Fibroblast of skin of left quadriceps (primary cell): ENCODE results near the gene EEFSEC.

ENCODE experiments used
- DNase-seq, 2 experiments: peaks; one replicate each; pipeline ENCODE4 v3.0.0-alpha.2; 2013; ENCODE audit warnings: low read depth in 2 of 2

The EEFSEC gene

GRCh38 chr3:128217702-128218547 lies 64.6 kb downstream of the EEFSEC start:
- no peak for DNase-seq

- no peak for DNase-seq
Measured at GRCh38 chr3:128218548-128219257, 65.4 kb downstream of the EEFSEC start.

DNA sequence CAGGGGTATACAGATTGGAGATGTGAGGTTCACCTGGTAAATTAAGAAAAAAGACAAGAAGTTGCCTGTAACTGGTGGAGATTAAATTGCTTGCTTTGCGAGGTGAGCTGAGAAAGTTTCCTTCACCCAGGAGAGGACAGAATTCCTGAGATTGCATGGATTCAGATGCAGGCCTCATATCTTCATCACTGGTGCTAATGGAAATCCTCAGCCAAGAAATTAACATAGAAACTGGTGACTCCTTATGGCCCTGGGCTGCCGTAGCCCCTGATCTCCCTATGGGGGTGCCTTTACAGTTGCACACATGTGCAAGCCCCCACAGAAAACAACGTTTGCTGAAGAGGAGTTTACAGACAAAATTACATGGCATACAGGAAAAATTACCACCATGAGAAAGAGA lies 68.0 kb downstream of the EEFSEC start:
- DNase-seq = no peak

GRCh38 chr3:128222796-128223385 lies 69.6 kb downstream of the EEFSEC start:
- no peak for DNase-seq

GRCh38 chr3:128226186-128226725 lies 73.0 kb downstream of the EEFSEC start:
- DNase-seq = no peak

GRCh38 chr3:128226795-128227395 lies 73.6 kb downstream of the EEFSEC start:
- DNase-seq = no peak

DNA sequence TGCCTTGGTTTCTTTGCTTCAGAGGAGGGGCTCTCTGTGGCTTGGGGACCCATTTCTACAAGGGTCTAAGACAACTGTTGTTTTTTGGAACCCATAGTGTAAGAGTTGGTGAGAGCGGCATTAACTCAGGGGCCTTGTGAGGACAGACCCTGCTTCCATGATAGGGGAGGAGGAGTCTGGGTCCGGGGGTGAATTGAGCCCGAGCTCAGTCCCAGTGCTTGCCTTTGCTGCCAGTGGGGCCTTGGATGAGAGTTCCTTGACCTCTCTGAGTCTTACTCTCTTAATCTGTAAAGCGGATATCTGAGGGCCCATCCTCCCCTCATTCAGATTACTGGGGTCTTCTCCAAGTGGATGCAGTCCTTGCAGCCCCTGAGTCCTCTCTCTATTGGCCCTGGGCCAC lies 74.2 kb downstream of the EEFSEC start:
- no peak for DNase-seq

DNA sequence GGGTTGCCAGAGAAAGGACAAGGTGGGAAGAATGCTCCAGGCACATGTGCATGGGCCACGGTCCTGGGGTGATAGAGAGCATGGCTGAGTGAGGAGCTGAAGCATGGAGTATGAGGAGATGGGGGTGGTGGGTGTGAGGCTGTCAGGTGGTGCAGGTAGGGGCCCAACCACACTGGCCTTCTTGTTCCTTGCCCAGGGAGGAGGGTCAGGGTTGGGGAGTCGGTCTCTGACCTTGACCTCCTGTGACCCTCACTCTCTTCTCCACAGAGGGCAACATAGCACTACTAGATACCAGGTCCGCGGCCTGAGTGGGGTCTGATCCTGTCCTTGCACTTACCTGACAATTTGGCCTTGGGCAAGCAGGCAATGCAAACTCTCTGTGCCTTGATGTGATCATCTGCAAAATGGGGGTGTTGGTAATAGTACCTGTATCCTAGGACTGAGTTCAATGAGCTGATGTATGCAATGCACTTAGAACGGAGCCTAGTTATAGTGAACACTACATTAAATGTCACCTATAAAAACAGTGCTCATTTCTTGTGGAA lies 75.2 kb downstream of the EEFSEC start:
- no peak for DNase-seq

- DNase-seq = no peak
Measured at GRCh38 chr3:128229106-128229857, 76.0 kb downstream of the EEFSEC start.

- no peak for DNase-seq
Measured at GRCh38 chr3:128231606-128232005, 78.3 kb downstream of the EEFSEC start.

DNA sequence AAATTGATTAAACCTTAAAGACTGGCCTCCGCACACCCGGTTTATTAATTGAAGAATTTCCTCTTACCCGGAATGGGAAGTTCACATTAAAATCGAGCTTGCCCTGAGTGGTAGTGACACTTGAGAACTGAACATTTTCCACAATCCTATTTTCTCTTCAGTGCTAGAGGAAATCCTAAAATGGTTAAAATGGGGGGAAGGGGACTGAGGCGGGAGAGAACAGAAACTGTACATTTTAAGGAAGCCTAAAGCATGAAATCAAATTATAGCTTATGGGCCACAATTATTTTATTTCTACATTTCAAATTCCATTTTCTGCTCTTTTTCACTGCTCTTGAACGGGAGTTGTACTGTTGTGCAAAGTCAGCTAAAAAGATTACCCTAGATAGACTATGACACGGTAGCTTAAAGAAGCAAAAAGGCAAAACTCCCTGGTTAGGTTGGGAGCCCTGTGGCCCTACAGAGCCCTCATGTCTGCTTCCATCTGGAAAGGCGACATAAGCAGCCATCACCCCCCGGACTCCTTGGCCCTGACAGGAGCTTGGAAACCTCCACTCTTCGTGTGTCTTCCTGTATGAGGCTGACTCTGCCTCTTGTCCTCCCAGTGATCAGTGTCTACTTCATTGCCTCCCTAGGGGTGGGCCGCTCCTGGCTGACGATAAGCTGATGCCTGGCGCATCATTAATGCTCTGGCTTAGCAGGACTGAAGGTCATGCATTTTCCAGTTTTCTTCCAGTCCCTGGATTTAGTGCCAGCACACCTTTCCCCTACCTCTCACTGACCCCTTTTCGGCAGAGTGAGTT lies 79.3 kb downstream of the EEFSEC start:
- DNase-seq = no peak

- DNase-seq = no peak
Measured at GRCh38 chr3:128235207-128235926, 82.1 kb downstream of the EEFSEC start.

GRCh38 chr3:128236657-128237056 lies 83.4 kb downstream of the EEFSEC start:
- DNase-seq = no peak

- no peak for DNase-seq
Measured at GRCh38 chr3:128237348-128238183, 84.3 kb downstream of the EEFSEC start.

DNA sequence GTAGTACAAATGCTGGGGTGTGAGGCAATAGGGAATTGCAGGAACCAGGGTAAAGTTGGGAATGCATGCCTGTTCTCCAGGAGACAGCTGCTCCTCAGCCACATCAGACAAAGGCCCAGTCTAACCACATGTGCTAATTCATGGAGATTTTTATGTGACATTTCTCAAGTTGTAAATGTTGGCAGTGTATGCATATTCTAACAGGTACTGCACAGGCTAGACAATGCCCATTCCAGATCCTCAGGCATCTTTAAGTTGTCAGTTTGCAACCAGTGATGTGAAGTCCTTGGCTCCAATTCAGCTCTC lies 84.9 kb downstream of the EEFSEC start:
- DNase-seq = no peak

DNA sequence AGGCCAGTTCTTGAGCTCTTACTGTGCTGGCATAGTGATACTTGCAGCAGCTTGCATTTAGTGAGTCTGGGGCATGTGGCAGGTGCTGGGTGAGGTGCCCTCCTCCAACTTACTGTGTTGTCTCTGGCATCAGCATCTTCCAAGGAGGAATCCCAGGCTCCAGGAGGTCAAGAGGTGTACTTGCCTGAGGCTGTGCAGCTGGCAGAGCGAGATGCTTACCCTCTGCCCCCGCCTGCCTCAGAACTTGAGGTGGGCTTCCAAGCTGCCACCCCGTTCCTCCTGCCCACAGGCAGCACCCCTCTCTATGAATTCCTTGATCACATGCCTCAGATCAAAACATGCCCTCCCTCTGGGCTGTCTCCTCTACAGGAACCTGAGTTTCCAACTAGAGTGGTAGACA lies 86.0 kb downstream of the EEFSEC start:
- DNase-seq = no peak

GRCh38 chr3:128240232-128240631 lies 87.0 kb downstream of the EEFSEC start:
- no peak for DNase-seq

DNA sequence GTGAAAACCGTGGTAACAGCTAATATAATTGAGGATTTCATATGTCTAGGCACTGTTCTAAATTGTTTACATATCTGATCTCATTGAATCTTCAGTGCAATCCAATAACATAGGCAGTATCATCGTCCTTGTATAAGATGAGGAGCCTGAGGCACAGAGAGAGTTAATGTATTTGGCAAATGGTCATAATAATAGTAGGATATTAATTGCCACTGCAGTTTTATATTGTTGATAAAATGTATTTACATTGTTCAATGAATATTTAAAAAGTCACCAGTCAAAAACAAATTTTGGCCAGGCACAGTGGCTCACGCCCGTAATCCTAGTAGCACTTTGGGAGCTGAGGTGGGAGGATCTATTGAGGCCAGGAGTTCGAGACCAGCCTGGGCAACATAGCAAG lies 88.5 kb downstream of the EEFSEC start:
- no peak for DNase-seq
